ENCODE data around the gene SLC12A9. TPM values are rescaled to one million over a fixed set of nuclear protein-coding genes. Genes with fewer than 3 reads are reported as not detected.

Gene SLC12A9
- total RNA-seq, 1 donor from 2014 or later: 37.1 TPM

GRCh38 chr7:100893318-100893895 is 40.9 kb downstream of the SLC12A9 start:
- H3K4me1 Mint-ChIP-seq (ENCODE audit: unreplicated experiment): peaks cover 20% of the 10 kb centered on the region
- no peaks in the 10 kb centered on the region for H3K9me3 Mint-ChIP-seq
- peaks cover 21% of the 10 kb centered on the region for H3K27me3 Mint-ChIP-seq
- H3K36me3 Mint-ChIP-seq: peaks cover 3% of the 10 kb centered on the region
- no peak for DNase-seq (ENCODE audit: extremely low spot score, unreplicated experiment)
- no peak for TF ChIP-seq CTCF (conservative IDR thresholded peaks at IDR 0.05)
- H3K27ac Mint-ChIP-seq: no peak overlapping the region
- H3K4me3 Mint-ChIP-seq: no peak overlapping the region

GRCh38 chr7:100893910-100894721 is 41.6 kb downstream of the SLC12A9 start:
- Mint-ChIP-seq H3K4me3 (peak overlapping the region; percentile 78), H3K4me1 (ENCODE audit: unreplicated experiment) (peaks cover 17% of the 10 kb centered on the region), H3K27me3 (peaks cover 21% of the 10 kb centered on the region), H3K9me3 (no peaks in the 10 kb centered on the region), H3K27ac (peak overlapping the region; percentile 58), H3K36me3 (no peaks in the 10 kb centered on the region)
- TF ChIP-seq CTCF (conservative IDR thresholded peaks at IDR 0.05): no peak
- DNase-seq (ENCODE audit: extremely low spot score, unreplicated experiment): no peak

- H3K36me3 Mint-ChIP-seq: no peaks in the 10 kb centered on the region
- no peaks in the 10 kb centered on the region for H3K9me3 Mint-ChIP-seq
- no peak overlapping the region for H3K27ac Mint-ChIP-seq
- TF ChIP-seq CTCF (conservative IDR thresholded peaks at IDR 0.05): peak; percentile 92
- peaks cover 17% of the 10 kb centered on the region for H3K4me1 Mint-ChIP-seq (ENCODE audit: unreplicated experiment)
- peak overlapping the region; percentile 55 for H3K4me3 Mint-ChIP-seq
- peaks cover 24% of the 10 kb centered on the region for H3K27me3 Mint-ChIP-seq
- peak; percentile 90 for DNase-seq (ENCODE audit: extremely low spot score, unreplicated experiment)
Measured at GRCh38 chr7:100894860-100895700, 42.6 kb downstream of the SLC12A9 start.

GRCh38 chr7:100895701-100895955 is 43.1 kb downstream of the SLC12A9 start, which contains the start of gene ACHE:
ACHE (minus strand) TSS chr7:100895888; CDS start chr7:100894232, 1,656 bp downstream.
- H3K27ac Mint-ChIP-seq: peak within 1 kb of the TSS; percentile 92
- no peak for DNase-seq (ENCODE audit: extremely low spot score, unreplicated experiment)
- H3K9me3 Mint-ChIP-seq: no peaks in the 10 kb centered on the region
- no peaks in the 10 kb centered on the region for H3K36me3 Mint-ChIP-seq
- peaks cover 17% of the 10 kb centered on the region for H3K4me1 Mint-ChIP-seq (ENCODE audit: unreplicated experiment)
- TF ChIP-seq CTCF (conservative IDR thresholded peaks at IDR 0.05): no peak
- peaks cover 27% of the 10 kb centered on the region for H3K27me3 Mint-ChIP-seq
- peak within 1 kb of the TSS; percentile 91 for H3K4me3 Mint-ChIP-seq

GRCh38 chr7:100895956-100896731 is 43.6 kb downstream of the SLC12A9 start:
- Mint-ChIP-seq H3K4me1 (ENCODE audit: unreplicated experiment) (peaks cover 17% of the 10 kb centered on the region), H3K4me3 (peak overlapping the region; percentile 91), H3K27me3 (peaks cover 32% of the 10 kb centered on the region), H3K27ac (peak overlapping the region; percentile 92), H3K36me3 (no peaks in the 10 kb centered on the region), H3K9me3 (no peaks in the 10 kb centered on the region)
- no peak for DNase-seq (ENCODE audit: extremely low spot score, unreplicated experiment)
- TF ChIP-seq CTCF (conservative IDR thresholded peaks at IDR 0.05): no peak

Measured in type B pancreatic cell (in vitro differentiated cells).